Adipocyte (in vitro differentiated cells): ENCODE results near the gene ZNF888.
"Not testable (repeated sequence)": the region's sequence is repeated elsewhere in the genome, so short reads cannot be mapped to it uniquely, and the experiment has no call there.

Experiments used
- DNase-seq: peaks from one replicate; pipeline ENCODE4 v3.0.0-alpha.2; 2015; ENCODE audit warnings: low read depth
- H3K27me3 ChIP-seq: replicated peaks from 2 replicates; pipeline ENCODE4 v1.7.0; 2013; ENCODE audit warnings: mild to moderate bottlenecking, low read length, moderate library complexity; ENCODE audit not compliant: control insufficient read depth, insufficient read depth
- H3K36me3 ChIP-seq: 2 replicates; pipeline ENCODE4 v1.7.0; 2013; ENCODE audit warnings: low read length, mild to moderate bottlenecking, moderate library complexity; ENCODE audit not compliant: control insufficient read depth, insufficient read depth, severe bottlenecking
- H3K4me1 ChIP-seq: 2 replicates; pipeline ENCODE4 v1.7.0; 2013; ENCODE audit warnings: mild to moderate bottlenecking, low read length, moderate library complexity; ENCODE audit not compliant: control insufficient read depth, insufficient read depth
- H3K4me3 ChIP-seq: 2 replicates; pipeline ENCODE4 v1.7.0; 2013; ENCODE audit warnings: mild to moderate bottlenecking, low read length, moderate library complexity
- H3K9ac ChIP-seq: 2 replicates; pipeline ENCODE4 v1.7.0; 2013; ENCODE audit warnings: mild to moderate bottlenecking, low read length, moderate library complexity
- H3K9me3 ChIP-seq: 2 replicates; pipeline ENCODE4 v1.7.0; 2013; ENCODE audit warnings: mild to moderate bottlenecking, low read length, moderate library complexity; ENCODE audit not compliant: control insufficient read depth

ZNF888 gene

DNA sequence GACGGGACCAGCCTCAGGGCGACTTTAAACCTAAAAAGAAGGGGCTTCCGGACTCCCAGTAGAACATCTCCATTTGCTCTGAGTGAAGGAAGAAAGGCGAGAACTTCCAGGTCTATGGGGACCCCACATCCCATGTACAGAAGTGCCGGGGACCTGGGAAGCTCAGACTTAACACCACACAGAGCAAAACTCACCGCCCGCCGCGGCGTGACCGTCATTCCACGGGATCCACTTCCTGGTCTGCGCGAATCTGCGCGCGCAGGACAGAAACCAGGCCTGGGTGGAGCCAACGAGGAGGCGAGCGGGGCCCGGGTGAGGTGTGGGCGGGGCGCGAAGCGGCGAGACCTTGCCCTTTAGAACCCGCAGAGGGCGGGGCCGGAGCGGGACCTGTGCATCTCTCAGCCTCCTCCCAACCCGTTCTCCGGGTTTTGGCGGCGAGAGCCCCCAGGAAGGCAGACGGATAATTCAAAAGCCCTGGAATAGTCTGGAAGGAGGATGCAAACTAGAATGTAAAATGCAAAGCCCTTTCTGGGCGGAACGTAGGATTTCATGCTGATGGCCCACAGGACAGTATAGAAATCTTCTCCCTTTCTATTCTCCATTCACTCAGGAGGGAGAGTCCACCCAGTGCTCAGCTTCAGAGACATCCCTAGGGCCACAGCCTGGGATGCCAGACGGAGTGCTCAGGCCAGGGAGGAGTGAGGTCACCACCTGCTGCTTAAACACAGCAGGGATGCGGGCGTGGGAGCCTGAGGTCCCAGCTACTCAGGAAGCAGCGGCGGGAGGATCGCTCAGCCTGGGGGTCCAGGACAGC lies 65.6 kb downstream of the ZNF888 start, which contains the start of gene ZNF468:
Gene ZNF468, minus strand, starts transcription at position 242 of the 814 bp plus-strand sequence. CDS start 3,347 bp downstream, outside the sequence.
- Histone ChIP-seq H3K4me3 (peak within 1 kb of the TSS; percentile 90), H3K9me3 (peaks cover 12% of the 10 kb centered on the region), H3K9ac (peak within 1 kb of the TSS; percentile 89), H3K36me3 (peaks cover 13% of the 10 kb centered on the region)
- DNase-seq: peak; percentile 82
- H3K27me3 ChIP-seq, H3K4me1 ChIP-seq: not testable (repeated sequence)

DNA sequence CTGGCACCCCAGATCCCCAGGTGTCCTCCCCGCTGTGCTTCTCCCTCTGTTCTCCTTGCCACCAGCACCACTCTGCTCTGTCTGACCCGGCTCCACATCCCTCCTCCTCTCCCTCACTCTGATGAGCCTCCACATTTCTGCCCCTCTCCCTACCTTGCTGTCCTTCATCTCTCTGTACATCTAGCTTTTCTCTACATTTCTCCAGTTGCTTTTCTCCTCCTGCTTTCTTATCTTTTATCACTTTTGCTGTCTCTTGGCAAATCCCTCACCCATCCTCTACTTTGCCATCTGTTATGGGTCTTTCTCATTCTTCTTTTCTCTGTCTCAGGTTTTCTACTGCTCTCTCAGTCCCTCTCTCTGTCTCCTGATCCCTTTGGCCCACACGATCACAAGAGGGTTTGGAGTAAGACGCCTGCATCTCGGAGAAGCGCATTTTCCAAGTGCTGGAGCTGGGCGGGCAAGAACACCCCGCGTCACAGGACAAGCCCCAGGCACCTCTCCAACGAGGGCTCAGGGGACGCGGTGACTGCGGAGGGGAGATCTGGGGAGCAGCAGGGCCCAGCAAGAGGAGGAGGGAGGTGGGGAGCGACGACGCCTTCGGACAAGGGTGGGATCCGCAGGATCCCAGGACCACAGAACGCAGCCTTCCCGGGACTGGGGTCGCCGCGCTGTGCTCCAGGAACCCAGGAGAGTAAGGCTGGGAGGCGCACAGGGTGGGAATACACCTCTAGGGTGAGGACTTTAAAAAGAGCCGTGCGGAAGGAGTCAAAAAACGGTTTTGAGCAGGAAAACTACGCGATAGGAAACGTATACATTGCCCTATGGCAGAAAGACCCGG lies 66.5 kb downstream of the ZNF888 start:
- H3K4me1 ChIP-seq, H3K9me3 ChIP-seq: not testable (repeated sequence)
- DNase-seq: peak; percentile 36

More for the DNA sequence above, 66.5 kb downstream of the ZNF888 start:
- H3K27me3 ChIP-seq: not testable (repeated sequence)
- Histone ChIP-seq H3K9ac (peak overlapping the region; percentile 89), H3K4me3 (peak overlapping the region; percentile 90), H3K36me3 (peaks cover 21% of the 10 kb centered on the region)
